HCT116 (cell line): ENCODE measurements around the gene PLCB1. TPM values are rescaled to one million over a fixed set of nuclear protein-coding genes. Genes with fewer than 3 reads are reported as not detected.
A peak's percentile ranks its signal among the peaks of the same experiment; 100 is the strongest.

Source experiments
- ATAC-seq: fragments of 200-7000 bp; cut with Tn5 transposase; 2 replicates; pipeline ENCODE4 v1.9.1; 2020; ENCODE audit warnings: mild to moderate bottlenecking, moderate library complexity
- BruUV-seq: library from RNA; stranded (reverse); fragments of 400-500 nt; replicated peaks from 2 replicates; lab custom pipeline; 2021; lab: Mats Ljungman, UMichigan
- CTCF ChIA-PET: fragments of 300-600 bp; sonication (Branson Sonifier 250); formaldehyde crosslinking; loops from one replicate; lab custom pipeline; 2021; ENCODE audit warnings: antibody characterized with exemption; lab: Charles Lee
- POLR2A ChIA-PET: fragments of 300-600, 350-600 bp; sonication (Branson Sonifier 250); formaldehyde crosslinking; loops from one replicate; lab custom pipeline; 2021; ENCODE audit warnings: antibody characterized with exemption; lab: Charles Lee
- RAD21 ChIA-PET, 2 experiments: fragments of 300-600 bp; sonication (Branson Sonifier 250); formaldehyde crosslinking; loops; one replicate each; lab custom pipeline; 2023; ENCODE audit warnings: low total read pairs in 2 of 2; ENCODE audit not compliant: uncharacterized antibody in 2 of 2, unreplicated experiment in 2 of 2, low non-redundant PET in 1 of 2; lab: Charles Lee
- DNase-seq: peaks from one replicate; pipeline ENCODE4 v3.0.0-alpha.2; 2010; ENCODE audit warnings: low read depth, low spot score
- H2AFZ ChIP-seq: fragments of 200-600 bp; shearing (Covaris generic), sonication (generic); 2 replicates; pipeline ENCODE4 v1.6.1; 2017; ENCODE audit warnings: low read depth, mixed run types, mixed read lengths, antibody characterized with exemption, low read length; ENCODE audit not compliant: poor library complexity, severe bottlenecking
- H3K27ac ChIP-seq: 2 replicates; pipeline ENCODE4 v1.5.1; 2012; ENCODE audit warnings: low read depth, low read length
- H3K27me3 ChIP-seq: fragments of 200-600 bp; sonication (generic); 2 replicates; pipeline ENCODE4 v1.6.1; 2016; ENCODE audit warnings: mixed run types, low read length, mixed read lengths; ENCODE audit not compliant: insufficient read depth
- H3K36me3 ChIP-seq, 2 experiments: fragments of 200-500 bp in 1 of 2; fragments of 200-600 bp in 1 of 2; sonication (Bioruptor generic) in 1 of 2; sonication (generic) in 1 of 2; 2 replicates each; pipeline versions ENCODE4 v1.5.1 to v1.6.1; 2014 to 2016; ENCODE audit warnings: low read length in 2 of 2, inconsistent platforms in 1 of 2, mixed read lengths in 1 of 2, mixed run types in 1 of 2; ENCODE audit not compliant: insufficient read depth in 2 of 2, control insufficient read depth in 1 of 2
- H3K4me1 ChIP-seq, 2 experiments: fragments of 200-600 bp in 1 of 2; sonication (generic) in 1 of 2; 2 replicates each; pipeline versions ENCODE4 v1.5.1 to v1.6.1; 2012 to 2017; ENCODE audit warnings: low read length in 2 of 2, inconsistent platforms in 1 of 2, mild to moderate bottlenecking in 1 of 2, mixed read lengths in 1 of 2, mixed run types in 1 of 2, moderate library complexity in 1 of 2; ENCODE audit not compliant: insufficient read depth in 2 of 2, control insufficient read depth in 1 of 2
- H3K4me2 ChIP-seq: fragments of 200-600 bp; sonication (generic); 2 replicates; pipeline ENCODE4 v1.6.1; 2017; ENCODE audit warnings: mixed run types, low read length, mixed read lengths
- H3K4me3 ChIP-seq, 2 experiments: fragments of 200-600 bp in 1 of 2; sonication (generic) in 1 of 2; replicated peaks in 1 of 2; 2 replicates each; pipeline ENCODE4 v1.5.1; 2011 to 2016; ENCODE audit warnings: low read length in 2 of 2, control low read depth in 1 of 2, low read depth in 1 of 2, mild to moderate bottlenecking in 1 of 2, mixed read lengths in 1 of 2, mixed run types in 1 of 2
- H3K79me2 ChIP-seq: fragments of 200-600 bp; sonication (generic); 2 replicates; pipeline ENCODE4 v1.6.1; 2017; ENCODE audit warnings: mild to moderate bottlenecking, mixed run types, low read length, moderate library complexity, mixed read lengths; ENCODE audit not compliant: insufficient read depth
- H3K9ac ChIP-seq: fragments of 200-600 bp; sonication (generic); 2 replicates; pipeline ENCODE4 v1.6.1; 2016; ENCODE audit warnings: low read length, mixed read lengths
- H3K9me2 ChIP-seq: fragments of 200-600 bp; sonication (generic), shearing (Covaris generic); 2 replicates; pipeline ENCODE4 v1.6.1; 2017; ENCODE audit warnings: mixed run types, mild to moderate bottlenecking, moderate library complexity; ENCODE audit not compliant: insufficient read depth
- H3K9me3 ChIP-seq, 2 experiments: fragments of 200-500 bp in 1 of 2; fragments of 200-600 bp in 1 of 2; sonication (Bioruptor generic) in 1 of 2; sonication (generic) in 1 of 2; 2 replicates each; pipeline ENCODE4 v1.6.1; 2014 to 2017; ENCODE audit warnings: low read length in 2 of 2, mixed read lengths in 2 of 2, inconsistent platforms in 1 of 2, low read depth in 1 of 2, mild to moderate bottlenecking in 1 of 2, mixed run types in 1 of 2, moderate library complexity in 1 of 2; ENCODE audit not compliant: control insufficient read depth in 1 of 2, insufficient read depth in 1 of 2
- H4K20me1 ChIP-seq: fragments of 200-600 bp; sonication (generic), shearing (Covaris generic); 2 replicates; pipeline ENCODE4 v1.6.1; 2017; ENCODE audit warnings: mixed run types, mild to moderate bottlenecking, moderate library complexity; ENCODE audit not compliant: insufficient read depth
- CEBPB ChIP-seq: IDR thresholded peaks from 2 replicates; pipeline ENCODE4 v1.6.1; 2012; ENCODE audit warnings: low read depth
- FOSL1 ChIP-seq: IDR thresholded peaks from 2 replicates; pipeline ENCODE4 v1.6.1; 2012; ENCODE audit warnings: low read depth
- RAD21 ChIP-seq: IDR thresholded peaks from 2 replicates; pipeline ENCODE4 v1.6.1; 2012; ENCODE audit warnings: low read depth, mild to moderate bottlenecking
- TCF7L2 ChIP-seq: IDR thresholded peaks from 2 replicates; pipeline ENCODE4 v1.7.0; 2011; ENCODE audit warnings: borderline replicate concordance, inconsistent platforms; ENCODE audit not compliant: insufficient read depth, insufficient read length; ENCODE audit errors: extremely low read depth
- intact Hi-C: fragments of 100-400 bp; cut with micrococcal nuclease; formaldehyde crosslinking; loops from 2 replicates; pipeline ENCODE4 v1.10.0; 2022
- total RNA-seq: library from RNA; stranded (reverse); gene quantifications from one replicate; pipeline ENCODE4 v1.2.1, GENCODE V29; 2021; ENCODE audit not compliant: unreplicated experiment
- TF ChIP-seq, protein P1 (sequence below), 3 experiments: fragments of 200-600 bp in 1 of 3; sonication (generic) in 1 of 3; IDR thresholded peaks in 2 of 3; conservative IDR thresholded peaks in 1 of 3; 2 replicates each; pipeline ENCODE4 v1.5.1; 2012 to 2017; ENCODE audit warnings: low read depth in 2 of 3, low read length in 2 of 3, antibody characterized with exemption in 1 of 3, borderline replicate concordance in 1 of 3, control low read depth in 1 of 3, mild to moderate bottlenecking in 1 of 3, mixed read lengths in 1 of 3, mixed run types in 1 of 3, moderate library complexity in 1 of 3; ENCODE audit not compliant: insufficient read depth in 1 of 3

The PLCB1 gene
- total RNA-seq, 1 experiment from 2014 or later = 15.8 TPM

- H3K9me2 ChIP-seq = no peaks in the 10 kb centered on the region
- H3K9ac ChIP-seq = no peak overlapping the region
- no peak overlapping the region for H2AFZ ChIP-seq
- RAD21 ChIA-PET = interaction anchor here in 1 of 2 experiments (2.3 kb wide), 1 partner anchor 785 kb away, joined by 9 read pairs; no protein-coding TSS in a partner anchor
- no peaks in the 10 kb centered on the region for H3K79me2 ChIP-seq
- ATAC-seq (peak; percentile 80), DNase-seq (peak; percentile 18)
- no peak overlapping the region for H3K27ac ChIP-seq
- intact Hi-C loops = loop anchor here (1.0 to 10.0 kb wide), 5 partner anchors 329 to 1956 kb away; partner anchors contain the start of gene BMP2
- no peaks in the 10 kb centered on the region for H3K27me3 ChIP-seq
- no peaks in the 10 kb centered on the region for H3K4me1 ChIP-seq
- POLR2A ChIA-PET = no interaction called here
- H3K4me3 ChIP-seq = no peak overlapping the region
- no peaks in the 10 kb centered on the region for H4K20me1 ChIP-seq
- TF ChIP-seq CEBPB (no peak), FOSL1 (no peak), RAD21 (peak; percentile 66)
- TF ChIP-seq, protein P1, sequence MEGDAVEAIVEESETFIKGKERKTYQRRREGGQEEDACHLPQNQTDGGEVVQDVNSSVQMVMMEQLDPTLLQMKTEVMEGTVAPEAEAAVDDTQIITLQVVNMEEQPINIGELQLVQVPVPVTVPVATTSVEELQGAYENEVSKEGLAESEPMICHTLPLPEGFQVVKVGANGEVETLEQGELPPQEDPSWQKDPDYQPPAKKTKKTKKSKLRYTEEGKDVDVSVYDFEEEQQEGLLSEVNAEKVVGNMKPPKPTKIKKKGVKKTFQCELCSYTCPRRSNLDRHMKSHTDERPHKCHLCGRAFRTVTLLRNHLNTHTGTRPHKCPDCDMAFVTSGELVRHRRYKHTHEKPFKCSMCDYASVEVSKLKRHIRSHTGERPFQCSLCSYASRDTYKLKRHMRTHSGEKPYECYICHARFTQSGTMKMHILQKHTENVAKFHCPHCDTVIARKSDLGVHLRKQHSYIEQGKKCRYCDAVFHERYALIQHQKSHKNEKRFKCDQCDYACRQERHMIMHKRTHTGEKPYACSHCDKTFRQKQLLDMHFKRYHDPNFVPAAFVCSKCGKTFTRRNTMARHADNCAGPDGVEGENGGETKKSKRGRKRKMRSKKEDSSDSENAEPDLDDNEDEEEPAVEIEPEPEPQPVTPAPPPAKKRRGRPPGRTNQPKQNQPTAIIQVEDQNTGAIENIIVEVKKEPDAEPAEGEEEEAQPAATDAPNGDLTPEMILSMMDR (IDR thresholded peaks at IDR 0.05 in 2 of 3, conservative IDR thresholded peaks at IDR 0.05 in 1 of 3; ENCODE audit: borderline replicate concordance in 1 of 3, insufficient read depth in 1 of 3, low read depth in 2 of 3, low read length in 2 of 3) = peak; percentile 51 to 83 (median 69); a peak in 5 of 6 replicates
- H3K36me3 ChIP-seq = no peaks in the 10 kb centered on the region
- BruUV-seq = no TSS peak
- CTCF ChIA-PET = interaction anchor here (0.6 to 6.5 kb wide), 22 partner anchors 8 to 1608 kb away, joined by 3 to 97 read pairs (median 5); partner anchors contain the start of gene PLCB1
- no peak overlapping the region for H3K4me2 ChIP-seq
- no peaks in the 10 kb centered on the region for H3K9me3 ChIP-seq
These were observed 589.0 kb downstream of the PLCB1 start for GRCh38 chr20:8721098-8721497.

DNA sequence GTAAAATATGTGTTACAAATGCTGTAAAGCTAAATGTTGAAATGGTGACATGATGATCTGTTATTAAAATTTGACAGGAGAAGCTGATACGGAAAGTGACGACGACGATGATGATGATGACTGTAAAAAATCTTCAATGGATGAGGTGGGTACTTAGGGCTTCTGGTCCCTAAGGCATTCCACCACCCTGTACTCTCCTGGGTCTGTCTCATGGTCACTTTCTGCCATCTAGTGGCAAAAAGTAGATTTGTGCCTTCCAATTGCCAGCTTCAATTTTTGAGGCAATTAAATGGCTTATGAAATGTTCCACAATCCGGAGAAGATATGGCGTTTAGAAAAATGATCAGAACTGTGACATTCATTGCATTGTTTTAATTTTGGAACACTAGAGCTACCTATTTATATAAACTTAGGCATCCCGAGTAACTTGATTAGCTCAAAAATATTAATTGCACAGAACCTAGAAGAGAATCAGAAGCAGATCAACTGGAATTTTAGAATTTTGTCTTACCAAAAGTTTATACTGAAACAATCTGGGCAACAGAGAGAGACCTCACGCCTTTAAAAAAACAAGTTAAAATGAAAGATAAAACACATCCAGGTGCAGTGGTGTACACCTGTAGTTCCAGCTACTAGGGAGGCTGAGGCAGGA is 590.3 kb downstream of the PLCB1 start:
- no peak overlapping the region for H3K4me2 ChIP-seq
- RAD21 ChIA-PET = interaction anchor here (0.6 to 2.3 kb wide), 7 partner anchors 601 to 786 kb away, joined by 3 to 9 read pairs (median 3); no protein-coding TSS in a partner anchor
- H3K27ac ChIP-seq = no peak overlapping the region
- no peak overlapping the region for H3K9ac ChIP-seq
- H2AFZ ChIP-seq = no peak overlapping the region
- BruUV-seq = no TSS peak
- DNase-seq (peak; percentile 59), ATAC-seq (peak; percentile 91)
- no peaks in the 10 kb centered on the region for H3K27me3 ChIP-seq
- POLR2A ChIA-PET = interaction anchor here (1.0 kb wide), 1 partner anchor 786 kb away, joined by 3 read pairs; no protein-coding TSS in a partner anchor
- H4K20me1 ChIP-seq = no peaks in the 10 kb centered on the region
- no peak overlapping the region for H3K4me3 ChIP-seq
- intact Hi-C loops = loop anchor here (1.0 to 10.0 kb wide), 4 partner anchors 330 to 1958 kb away; partner anchors contain the start of genes BMP2 and PLCB1
- no peak for TF ChIP-seq TCF7L2
- peak; percentile 82 for TF ChIP-seq RAD21
- TF ChIP-seq, protein P1 (IDR thresholded peaks at IDR 0.05 in 2 of 3, conservative IDR thresholded peaks at IDR 0.05 in 1 of 3; ENCODE audit: borderline replicate concordance in 1 of 3, insufficient read depth in 1 of 3, low read depth in 2 of 3, low read length in 2 of 3) = peak; percentile 52 to 83 (median 71); a peak in 5 of 6 replicates
- no peaks in the 10 kb centered on the region for H3K36me3 ChIP-seq
- H3K79me2 ChIP-seq = no peaks in the 10 kb centered on the region
- H3K9me3 ChIP-seq = no peaks in the 10 kb centered on the region
- H3K9me2 ChIP-seq = no peaks in the 10 kb centered on the region
- no peaks in the 10 kb centered on the region for H3K4me1 ChIP-seq
- CTCF ChIA-PET = interaction anchor here (0.6 to 6.5 kb wide), 27 partner anchors 9 to 1609 kb away, joined by 3 to 97 read pairs (median 5); partner anchors contain the start of gene PLCB1
